Effector CD4-positive, alpha-beta T cell (primary cell): ENCODE results near the gene GAP43.
"Not testable (repeated sequence)": the region's sequence is repeated elsewhere in the genome, so short reads cannot be mapped to it uniquely, and the experiment has no call there.

Source experiments
- DNase-seq: peaks from one replicate; pipeline ENCODE4 v3.0.0-alpha.2; 2020

Gene GAP43

GRCh38 chr3:115699706-115700105 lies 76.4 kb downstream of the GAP43 start:
- no peak for DNase-seq

GRCh38 chr3:115702598-115702997 lies 79.3 kb downstream of the GAP43 start:
- no peak for DNase-seq

GRCh38 chr3:115704661-115705338 lies 81.5 kb downstream of the GAP43 start:
- DNase-seq: no peak

- DNase-seq: no peak
These were observed 83.1 kb downstream of the GAP43 start for GRCh38 chr3:115706311-115706829.

GRCh38 chr3:115708540-115708939 lies 85.2 kb downstream of the GAP43 start:
- DNase-seq: no peak

- no peak for DNase-seq
These were observed 85.8 kb downstream of the GAP43 start for GRCh38 chr3:115709093-115709492.

- no peak for DNase-seq
These were observed 86.6 kb downstream of the GAP43 start for GRCh38 chr3:115709931-115710330.

- DNase-seq: no peak
These were observed 87.5 kb downstream of the GAP43 start for GRCh38 chr3:115710799-115711198.

- DNase-seq: no peak
These were observed 89.6 kb downstream of the GAP43 start for GRCh38 chr3:115712871-115713270.

GRCh38 chr3:115713284-115713683 lies 90.0 kb downstream of the GAP43 start:
- DNase-seq: no peak

- DNase-seq: no peak
These were observed 92.0 kb downstream of the GAP43 start for GRCh38 chr3:115715241-115715745.

- DNase-seq: no peak
These were observed 97.7 kb downstream of the GAP43 start for GRCh38 chr3:115720983-115721382.

- DNase-seq: no peak
These were observed 102.5 kb downstream of the GAP43 start for GRCh38 chr3:115725800-115726199.

GRCh38 chr3:115727135-115727534 lies 103.8 kb downstream of the GAP43 start:
- no peak for DNase-seq

GRCh38 chr3:115728013-115728412 lies 104.7 kb downstream of the GAP43 start:
- no peak for DNase-seq

GRCh38 chr3:115736341-115736740 lies 113.0 kb downstream of the GAP43 start:
- not testable (repeated sequence) for DNase-seq

- DNase-seq: no peak
These were observed 118.3 kb downstream of the GAP43 start for GRCh38 chr3:115741650-115742049.

- DNase-seq: not testable (repeated sequence)
These were observed 121.2 kb downstream of the GAP43 start for GRCh38 chr3:115744516-115744915.

- DNase-seq: not testable (repeated sequence)
These were observed 129.7 kb downstream of the GAP43 start for GRCh38 chr3:115752978-115753377.

- no peak for DNase-seq
These were observed 134.9 kb downstream of the GAP43 start for GRCh38 chr3:115758076-115758763.

- no peak for DNase-seq
These were observed 137.4 kb downstream of the GAP43 start for GRCh38 chr3:115760716-115761115.

- DNase-seq: no peak
These were observed 138.6 kb downstream of the GAP43 start for GRCh38 chr3:115761927-115762305.

GRCh38 chr3:115766587-115767482 lies 143.5 kb downstream of the GAP43 start:
- DNase-seq: no peak
